Keratinocyte (primary cell): ENCODE data around the gene SERPINA5. TPM values are rescaled to one million over a fixed set of nuclear protein-coding genes. Genes with fewer than 3 reads are reported as not detected.

Experiments
- DNase-seq: peaks from one replicate; pipeline ENCODE4 v3.0.0-alpha.2; 2011; ENCODE audit warnings: low read depth, missing footprints, low spot score
- FAIRE-seq: peaks from 2 replicates; lab custom pipeline; 2011; peaks lifted over from hg19 to GRCh38; lab: Jason Lieb, UNC
- H2AFZ ChIP-seq: 2 replicates; pipeline ENCODE4 v1.6.0; 2012; ENCODE audit warnings: low read length, control low read depth, inconsistent platforms; ENCODE audit not compliant: control insufficient read depth
- H3K27ac ChIP-seq: 2 replicates; pipeline ENCODE4 v1.5.1; 2011; ENCODE audit warnings: low read length; ENCODE audit not compliant: control insufficient read depth, insufficient read depth
- H3K27me3 ChIP-seq: 3 replicates; pipeline ENCODE4 v1.6.0; 2011; ENCODE audit warnings: low read length; ENCODE audit not compliant: control insufficient read depth, insufficient read depth; ENCODE audit errors: extremely low read depth
- H3K36me3 ChIP-seq, 2 experiments: 2 replicates in 1 of 2; 3 replicates in 1 of 2; pipeline ENCODE4 v1.5.1; 2011; ENCODE audit warnings: low read length in 2 of 2, mild to moderate bottlenecking in 1 of 2; ENCODE audit not compliant: control insufficient read depth in 2 of 2, insufficient read depth in 2 of 2; ENCODE audit errors: extremely low read depth in 1 of 2
- H3K4me1 ChIP-seq: 3 replicates; pipeline ENCODE4 v1.5.1; 2011; ENCODE audit warnings: low read length; ENCODE audit not compliant: control insufficient read depth, insufficient read depth; ENCODE audit errors: extremely low read depth
- H3K4me2 ChIP-seq: 3 replicates; pipeline ENCODE4 v1.6.0; 2011; ENCODE audit warnings: low read depth, low read length; ENCODE audit not compliant: control insufficient read depth, insufficient read depth; ENCODE audit errors: extremely low read depth
- H3K4me3 ChIP-seq, 3 experiments: fragments of 200-600 bp in 1 of 3; sonication (generic) in 1 of 3; 2 replicates in 2 of 3; 3 replicates in 1 of 3; pipeline ENCODE4 v1.5.1; 2011 to 2016; ENCODE audit warnings: low read length in 3 of 3, mild to moderate bottlenecking in 3 of 3, control low read depth in 2 of 3, inconsistent platforms in 1 of 3, low read depth in 1 of 3, mixed read lengths in 1 of 3, mixed run types in 1 of 3, moderate library complexity in 1 of 3; ENCODE audit not compliant: control insufficient read depth in 2 of 3, insufficient read depth in 2 of 3; ENCODE audit errors: extremely low read depth in 1 of 3
- H3K79me2 ChIP-seq: 2 replicates; pipeline ENCODE4 v1.6.0; 2012; ENCODE audit warnings: low read length; ENCODE audit not compliant: control insufficient read depth, insufficient read depth
- H3K9ac ChIP-seq: 3 replicates; pipeline ENCODE4 v1.6.0; 2011; ENCODE audit warnings: low read length; ENCODE audit not compliant: control insufficient read depth, insufficient read depth; ENCODE audit errors: extremely low read depth
- H3K9me1 ChIP-seq: 3 replicates; pipeline ENCODE4 v1.6.0; 2011; ENCODE audit warnings: low read length; ENCODE audit not compliant: control insufficient read depth, insufficient read depth; ENCODE audit errors: extremely low read depth
- H3K9me3 ChIP-seq: 2 replicates; pipeline ENCODE4 v1.5.1; 2012; ENCODE audit warnings: low read depth, low read length; ENCODE audit not compliant: control insufficient read depth
- H4K20me1 ChIP-seq: 3 replicates; pipeline ENCODE4 v1.6.0; 2011; ENCODE audit warnings: low read length; ENCODE audit not compliant: control insufficient read depth, insufficient read depth; ENCODE audit errors: extremely low read depth
- EZH2 ChIP-seq: IDR thresholded peaks from one replicate; pipeline ENCODE4 v1.6.1; 2012; ENCODE audit warnings: inconsistent platforms, mild to moderate bottlenecking, low read length, moderate library complexity
- dilution Hi-C: fragments of 300-500 bp; cut with MboI; formaldehyde crosslinking; loops from one replicate; pipeline ENCODE4 v1.7.0; 2020; ENCODE audit warnings: low sequenced_read_pairs; ENCODE audit not compliant: extremely low pct_ligation_motif_present
- polyA plus RNA-seq, 5 experiments: library from polyadenylated mRNA; depleted of rRNA in 3 of 5; stranded (reverse) in 3 of 5; stranded (forward) in 1 of 5; unstranded in 1 of 5; fragments of >200 nt; gene quantifications; 1 replicate in 1 of 5; 2 replicates in 3 of 5; 3 replicates in 1 of 5; pipeline versions ENCODE4 v1.2.1 to v1.2.3, GENCODE V29; 2011 to 2012; ENCODE audit warnings: missing spikeins in 2 of 5, low read depth in 1 of 5, low replicate concordance in 1 of 5
- TF ChIP-seq, protein P1 (sequence below), 3 experiments: IDR thresholded peaks in 1 of 3; conservative IDR thresholded peaks in 1 of 3; optimal IDR thresholded peaks in 1 of 3; 2 replicates in 2 of 3; 3 replicates in 1 of 3; pipeline versions ENCODE3 to v1.5.1; 2011; ENCODE audit warnings: low read length in 3 of 3, mild to moderate bottlenecking in 3 of 3, moderate library complexity in 2 of 3, control low read depth in 1 of 3, inconsistent platforms in 1 of 3; ENCODE audit not compliant: insufficient read depth in 2 of 3; ENCODE audit errors: extremely low read depth in 1 of 3

Gene SERPINA5
- polyA plus RNA-seq, 1 donor (not counting 4 experiments of a cell fraction or from before 2014, with no cell fraction given) = not detected

DNA sequence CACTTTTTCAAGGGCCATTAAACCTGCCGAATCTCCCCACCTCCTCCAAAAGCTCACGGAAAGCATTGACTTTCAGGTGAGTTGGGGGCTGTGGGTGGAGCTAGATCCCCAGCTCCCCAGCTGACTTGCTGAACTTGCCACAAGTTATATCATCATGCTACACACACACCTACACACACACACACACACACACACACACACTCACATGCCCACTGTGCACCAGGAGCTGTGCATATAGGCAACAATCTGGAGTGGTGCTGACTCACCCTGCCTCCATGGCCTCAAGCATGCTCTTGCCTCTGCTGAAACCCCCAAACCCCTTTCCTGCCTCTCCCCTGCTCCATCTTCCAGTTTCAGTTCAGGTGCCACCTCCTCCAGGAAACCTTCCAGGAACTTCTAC is 57.1 kb downstream of the SERPINA5 start:
- Histone ChIP-seq H3K4me2 (no peak overlapping the region), H3K27ac (no peak overlapping the region), H3K9ac (no peak overlapping the region), H3K36me3 (no peaks in the 10 kb centered on the region), H4K20me1 (no peaks in the 10 kb centered on the region), H3K79me2 (no peaks in the 10 kb centered on the region), H3K27me3 (peaks cover 3% of the 10 kb centered on the region), H3K9me3 (no peaks in the 10 kb centered on the region), H2AFZ (no peak overlapping the region), H3K4me1 (no peaks in the 10 kb centered on the region), H3K9me1 (no peaks in the 10 kb centered on the region), H3K4me3 (no peak overlapping the region)
- TF ChIP-seq, protein P1, sequence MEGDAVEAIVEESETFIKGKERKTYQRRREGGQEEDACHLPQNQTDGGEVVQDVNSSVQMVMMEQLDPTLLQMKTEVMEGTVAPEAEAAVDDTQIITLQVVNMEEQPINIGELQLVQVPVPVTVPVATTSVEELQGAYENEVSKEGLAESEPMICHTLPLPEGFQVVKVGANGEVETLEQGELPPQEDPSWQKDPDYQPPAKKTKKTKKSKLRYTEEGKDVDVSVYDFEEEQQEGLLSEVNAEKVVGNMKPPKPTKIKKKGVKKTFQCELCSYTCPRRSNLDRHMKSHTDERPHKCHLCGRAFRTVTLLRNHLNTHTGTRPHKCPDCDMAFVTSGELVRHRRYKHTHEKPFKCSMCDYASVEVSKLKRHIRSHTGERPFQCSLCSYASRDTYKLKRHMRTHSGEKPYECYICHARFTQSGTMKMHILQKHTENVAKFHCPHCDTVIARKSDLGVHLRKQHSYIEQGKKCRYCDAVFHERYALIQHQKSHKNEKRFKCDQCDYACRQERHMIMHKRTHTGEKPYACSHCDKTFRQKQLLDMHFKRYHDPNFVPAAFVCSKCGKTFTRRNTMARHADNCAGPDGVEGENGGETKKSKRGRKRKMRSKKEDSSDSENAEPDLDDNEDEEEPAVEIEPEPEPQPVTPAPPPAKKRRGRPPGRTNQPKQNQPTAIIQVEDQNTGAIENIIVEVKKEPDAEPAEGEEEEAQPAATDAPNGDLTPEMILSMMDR (optimal IDR thresholded peaks at IDR 0.05 in 1 of 3, IDR thresholded peaks at IDR 0.05 in 1 of 3, conservative IDR thresholded peaks at IDR 0.05 in 1 of 3; ENCODE audit: extremely low read depth in 1 of 3, insufficient read depth in 2 of 3, low read length in 3 of 3) = no peak
- no peak for TF ChIP-seq EZH2
- no peak for FAIRE-seq
- dilution Hi-C loops = no loop called here
- DNase-seq = no peak

DNA sequence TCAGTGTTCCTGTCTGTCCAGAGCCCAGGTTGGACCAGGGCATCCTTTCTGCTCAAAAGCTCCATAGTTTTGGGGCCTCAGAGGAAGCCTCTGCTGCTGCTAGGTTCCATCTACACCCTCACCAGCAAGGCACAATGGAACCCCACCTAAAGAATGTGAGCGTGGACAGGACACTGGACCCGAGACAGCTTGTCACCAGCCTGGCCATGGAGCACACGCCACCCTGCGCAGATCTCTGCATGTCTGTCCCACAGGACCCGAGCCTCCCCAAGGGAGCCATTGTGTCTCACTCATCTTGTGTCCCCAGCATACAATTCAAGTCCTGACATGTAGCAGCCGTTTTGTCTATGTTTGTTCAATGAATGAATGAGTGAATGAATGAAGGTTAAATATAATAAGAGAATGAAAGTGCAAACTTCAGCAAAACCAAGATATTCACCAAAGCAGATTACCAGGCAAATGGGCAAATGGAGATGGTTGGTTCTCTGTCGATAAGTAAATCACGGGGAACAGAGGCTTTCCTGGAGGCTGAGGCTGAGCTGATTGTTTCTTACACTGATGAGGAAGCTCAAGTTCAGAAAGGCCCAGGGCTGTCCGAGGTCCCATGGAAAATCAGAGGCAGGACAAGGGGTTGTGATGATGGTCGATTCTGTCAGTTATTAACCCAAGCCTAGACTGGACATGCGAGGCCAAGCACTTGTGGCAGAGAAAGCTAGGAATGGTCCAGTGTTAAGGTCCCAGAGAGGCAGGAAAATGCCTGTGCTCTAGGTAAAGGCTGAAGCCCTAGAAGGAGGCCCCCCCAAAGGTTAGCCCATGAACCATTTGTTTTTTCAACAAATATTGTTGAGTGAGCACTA is 58.0 kb downstream of the SERPINA5 start:
- TF ChIP-seq, protein P1 (optimal IDR thresholded peaks at IDR 0.05 in 1 of 3, IDR thresholded peaks at IDR 0.05 in 1 of 3, conservative IDR thresholded peaks at IDR 0.05 in 1 of 3; ENCODE audit: extremely low read depth in 1 of 3, insufficient read depth in 2 of 3, low read length in 3 of 3) = no peak
- TF ChIP-seq EZH2 = no peak
- DNase-seq (no peak), FAIRE-seq (no peak)
- Histone ChIP-seq H3K4me2 (no peak overlapping the region), H2AFZ (no peak overlapping the region), H4K20me1 (no peaks in the 10 kb centered on the region), H3K9ac (no peak overlapping the region), H3K79me2 (no peaks in the 10 kb centered on the region), H3K9me3 (no peaks in the 10 kb centered on the region), H3K36me3 (no peaks in the 10 kb centered on the region), H3K4me1 (no peaks in the 10 kb centered on the region), H3K27ac (no peak overlapping the region), H3K4me3 (no peak overlapping the region), H3K27me3 (no peaks in the 10 kb centered on the region), H3K9me1 (no peaks in the 10 kb centered on the region)
- dilution Hi-C loops = no loop called here
